Mesendoderm (in vitro differentiated cells): ENCODE data around the gene SPECC1L.

Experiments used
- DNase-seq: peaks from one replicate; pipeline ENCODE4 v3.0.0; 2013
- H2AK5ac ChIP-seq: 2 replicates; pipeline ENCODE4 v1.6.1; 2013; ENCODE audit warnings: low read length, inconsistent platforms
- H2BK120ac ChIP-seq: 2 replicates; pipeline ENCODE4 v1.6.1; 2013; ENCODE audit warnings: low read depth, mild to moderate bottlenecking, low read length, moderate library complexity, mixed read lengths
- H2BK15ac ChIP-seq: replicated peaks from 2 replicates; pipeline ENCODE4 v1.6.1; 2013; ENCODE audit warnings: low read depth, mild to moderate bottlenecking, moderate library complexity
- H2BK5ac ChIP-seq: 2 replicates; pipeline ENCODE4 v1.6.1; 2013; ENCODE audit warnings: low read length, inconsistent platforms
- H3K18ac ChIP-seq: 2 replicates; pipeline ENCODE4 v1.6.1; 2013; ENCODE audit warnings: mild to moderate bottlenecking, low read length, mixed read lengths
- H3K23ac ChIP-seq: one replicate; pipeline ENCODE4 v1.6.1; 2013; ENCODE audit warnings: low read length
- H3K27ac ChIP-seq: 2 replicates; pipeline ENCODE4 v1.5.1; 2013; ENCODE audit warnings: low read depth, mild to moderate bottlenecking, inconsistent platforms, low read length, moderate library complexity
- H3K27me3 ChIP-seq: 2 replicates; pipeline ENCODE4 v1.6.1; 2013; ENCODE audit warnings: low read length, control low read depth, mild to moderate bottlenecking, inconsistent platforms; ENCODE audit not compliant: insufficient read depth, poor library complexity
- H3K36me3 ChIP-seq: 2 replicates; pipeline ENCODE4 v1.6.1; 2013; ENCODE audit warnings: low read length, inconsistent platforms; ENCODE audit not compliant: control insufficient read depth, insufficient read depth
- H3K4ac ChIP-seq: one replicate; pipeline ENCODE4 v1.6.1; 2013; ENCODE audit warnings: low read depth, mild to moderate bottlenecking, low read length, moderate library complexity
- H3K4me1 ChIP-seq: 2 replicates; pipeline ENCODE4 v1.6.1; 2013; ENCODE audit warnings: low read depth, low read length, inconsistent platforms; ENCODE audit not compliant: control insufficient read depth
- H3K4me2 ChIP-seq: 2 replicates; pipeline ENCODE4 v1.6.1; 2013; ENCODE audit warnings: low read length
- H3K4me3 ChIP-seq: 2 replicates; pipeline ENCODE4 v1.5.1; 2013; ENCODE audit warnings: mild to moderate bottlenecking, low read length
- H3K56ac ChIP-seq: one replicate; pipeline ENCODE4 v1.6.1; 2013; ENCODE audit warnings: low read length
- H3K79me1 ChIP-seq: 2 replicates; pipeline ENCODE4 v1.6.1; 2013; ENCODE audit warnings: low read length, inconsistent platforms
- H3K79me2 ChIP-seq: 2 replicates; pipeline ENCODE4 v1.6.1; 2013; ENCODE audit warnings: mild to moderate bottlenecking, low read length; ENCODE audit not compliant: control insufficient read depth, insufficient read depth
- H3K9ac ChIP-seq: 2 replicates; pipeline ENCODE4 v1.6.1; 2013; ENCODE audit warnings: low read length, inconsistent platforms
- H4K5ac ChIP-seq: one replicate; pipeline ENCODE4 v1.6.1; 2013; ENCODE audit warnings: low read length
- H4K8ac ChIP-seq: one replicate; pipeline ENCODE4 v1.6.1; 2013; ENCODE audit warnings: low read depth, mild to moderate bottlenecking, control low read depth, low read length, moderate library complexity
- WGBS: extraction: QIAGEN DNeasy Blood & Tissue Kit; methylation state at CpG from one replicate; pipeline ENCODE4 v1.1.7; 2013; ENCODE audit warnings: low lambda C conversion rate, missing lambda C conversion rate; ENCODE audit not compliant: insufficient coverage; ENCODE audit errors: extremely low coverage; 5-methylcytosine and 5-hydroxymethylcytosine counted together

Gene SPECC1L

GRCh38 chr22:24436553-24436952, 165.9 kb downstream of the SPECC1L start:
- H3K23ac ChIP-seq, result peak overlapping the region; percentile 11
- no peaks in the 10 kb centered on the region for H3K27me3 ChIP-seq
- no peaks in the 10 kb centered on the region for H3K36me3 ChIP-seq
- H3K9ac ChIP-seq, result no peak overlapping the region
- H3K79me1 ChIP-seq, result no peaks in the 10 kb centered on the region
- H3K18ac ChIP-seq, result no peak overlapping the region
- no peak overlapping the region for H3K56ac ChIP-seq
- H4K8ac ChIP-seq, result no peak overlapping the region
- no peak overlapping the region for H3K4ac ChIP-seq
- H2BK15ac ChIP-seq, result no peak overlapping the region
- H3K79me2 ChIP-seq, result no peaks in the 10 kb centered on the region
- no peak for DNase-seq
- WGBS, result no CpG with 5 or more reads among the region's 3 CpGs
- no peak overlapping the region for H2AK5ac ChIP-seq
- H3K4me1 ChIP-seq, result no peaks in the 10 kb centered on the region
- no peak overlapping the region for H3K4me3 ChIP-seq
- no peak overlapping the region for H4K5ac ChIP-seq
- no peak overlapping the region for H3K27ac ChIP-seq
- no peak overlapping the region for H3K4me2 ChIP-seq
- no peak overlapping the region for H2BK120ac ChIP-seq
- H2BK5ac ChIP-seq, result no peak overlapping the region

- Histone ChIP-seq H3K4ac (no peak overlapping the region), H3K4me2 (no peak overlapping the region), H4K8ac (no peak overlapping the region), H3K36me3 (no peaks in the 10 kb centered on the region), H3K9ac (no peak overlapping the region), H3K18ac (no peak overlapping the region), H3K79me1 (no peaks in the 10 kb centered on the region), H2BK15ac (no peak overlapping the region), H2BK5ac (no peak overlapping the region), H4K5ac (no peak overlapping the region), H2AK5ac (no peak overlapping the region), H3K79me2 (no peaks in the 10 kb centered on the region), H3K27ac (no peak overlapping the region), H3K4me1 (no peaks in the 10 kb centered on the region), H3K4me3 (no peak overlapping the region), H3K56ac (no peak overlapping the region), H3K23ac (no peak overlapping the region), H3K27me3 (no peaks in the 10 kb centered on the region), H2BK120ac (no peak overlapping the region)
- DNase-seq, result no peak
- WGBS, result no CpG with 5 or more reads among the region's 4 CpGs
Measured at GRCh38 chr22:24437091-24437490, 166.5 kb downstream of the SPECC1L start.

- no peaks in the 10 kb centered on the region for H3K79me2 ChIP-seq
- H3K27ac ChIP-seq, result no peak overlapping the region
- H3K18ac ChIP-seq, result no peak overlapping the region
- H3K27me3 ChIP-seq, result no peaks in the 10 kb centered on the region
- H3K79me1 ChIP-seq, result no peaks in the 10 kb centered on the region
- H2BK5ac ChIP-seq, result no peak overlapping the region
- H2BK15ac ChIP-seq, result no peak overlapping the region
- no peak overlapping the region for H3K9ac ChIP-seq
- H2AK5ac ChIP-seq, result no peak overlapping the region
- H4K5ac ChIP-seq, result no peak overlapping the region
- no peak overlapping the region for H3K4ac ChIP-seq
- no peak overlapping the region for H3K4me3 ChIP-seq
- no peak overlapping the region for H4K8ac ChIP-seq
- no CpG with 5 or more reads among the region's 5 CpGs for WGBS
- DNase-seq, result peak; percentile 57
- H2BK120ac ChIP-seq, result no peak overlapping the region
- no peak overlapping the region for H3K23ac ChIP-seq
- H3K56ac ChIP-seq, result no peak overlapping the region
- no peaks in the 10 kb centered on the region for H3K4me1 ChIP-seq
- no peaks in the 10 kb centered on the region for H3K36me3 ChIP-seq
- no peak overlapping the region for H3K4me2 ChIP-seq
Measured at GRCh38 chr22:24437741-24438328, 167.2 kb downstream of the SPECC1L start.

- Histone ChIP-seq H3K27ac (no peak overlapping the region), H3K4me1 (peaks cover 2% of the 10 kb centered on the region), H2BK5ac (no peak overlapping the region), H3K18ac (no peak overlapping the region), H3K4me3 (no peak overlapping the region), H4K5ac (no peak overlapping the region), H4K8ac (no peak overlapping the region), H3K36me3 (no peaks in the 10 kb centered on the region), H3K79me2 (no peaks in the 10 kb centered on the region), H3K56ac (no peak overlapping the region), H3K23ac (no peak overlapping the region), H2BK15ac (no peak overlapping the region), H3K9ac (no peak overlapping the region), H3K4ac (no peak overlapping the region), H2BK120ac (no peak overlapping the region), H3K4me2 (no peak overlapping the region), H3K79me1 (no peaks in the 10 kb centered on the region), H3K27me3 (no peaks in the 10 kb centered on the region), H2AK5ac (no peak overlapping the region)
- DNase-seq, result no peak
- WGBS, result no CpG with 5 or more reads among the region's 10 CpGs
Measured at GRCh38 chr22:24440270-24440717, 169.7 kb downstream of the SPECC1L start.

GRCh38 chr22:24440718-24441405, 170.2 kb downstream of the SPECC1L start:
- no peaks in the 10 kb centered on the region for H3K79me1 ChIP-seq
- no peak overlapping the region for H3K18ac ChIP-seq
- no peak overlapping the region for H4K5ac ChIP-seq
- H3K9ac ChIP-seq, result no peak overlapping the region
- no peaks in the 10 kb centered on the region for H3K36me3 ChIP-seq
- no peaks in the 10 kb centered on the region for H3K27me3 ChIP-seq
- no peak overlapping the region for H3K23ac ChIP-seq
- H2BK5ac ChIP-seq, result no peak overlapping the region
- H3K79me2 ChIP-seq, result no peaks in the 10 kb centered on the region
- DNase-seq, result no peak
- H4K8ac ChIP-seq, result no peak overlapping the region
- no peak overlapping the region for H3K56ac ChIP-seq
- H2BK120ac ChIP-seq, result no peak overlapping the region
- H3K4me1 ChIP-seq, result peaks cover 6% of the 10 kb centered on the region
- no peak overlapping the region for H3K4ac ChIP-seq
- no peak overlapping the region for H3K4me2 ChIP-seq
- no peak overlapping the region for H2AK5ac ChIP-seq
- WGBS, result no CpG with 5 or more reads among the region's 30 CpGs
- H3K27ac ChIP-seq, result no peak overlapping the region
- H2BK15ac ChIP-seq, result no peak overlapping the region
- no peak overlapping the region for H3K4me3 ChIP-seq
